Osteoblast (primary cell): Measurements from ENCODE around the gene PDZK1IP1. TPM values are rescaled to one million over a fixed set of nuclear protein-coding genes. Genes with fewer than 3 reads are reported as not detected.
A peak's percentile ranks its signal among the peaks of the same experiment; 100 is the strongest.

Source experiments
- DNase-seq: peaks from one replicate; pipeline ENCODE4 v3.0.0; 2011; ENCODE audit warnings: low spot score, mixed read lengths; ENCODE audit not compliant: insufficient read length; ENCODE audit errors: missing footprints
- H2AFZ ChIP-seq: 2 replicates; pipeline ENCODE4 v1.6.0; 2011; ENCODE audit warnings: mild to moderate bottlenecking, low read length
- H3K27ac ChIP-seq: 2 replicates; pipeline ENCODE4 v1.5.1; 2011; ENCODE audit warnings: mild to moderate bottlenecking, low read depth, low read length, moderate library complexity
- H3K27me3 ChIP-seq: 2 replicates; pipeline ENCODE4 v1.6.0; 2012; ENCODE audit warnings: mild to moderate bottlenecking, control low read depth, inconsistent platforms, low read length, moderate library complexity; ENCODE audit not compliant: insufficient read depth
- H3K36me3 ChIP-seq: 2 replicates; pipeline ENCODE4 v1.5.1; 2011; ENCODE audit warnings: mild to moderate bottlenecking, low read length, control low read depth, moderate library complexity; ENCODE audit not compliant: insufficient read depth
- H3K4me1 ChIP-seq: 2 replicates; pipeline ENCODE4 v1.5.1; 2011; ENCODE audit warnings: mild to moderate bottlenecking, low read length, control low read depth, moderate library complexity; ENCODE audit not compliant: insufficient read depth
- H3K4me2 ChIP-seq: 2 replicates; pipeline ENCODE4 v1.6.0; 2011; ENCODE audit warnings: mild to moderate bottlenecking, low read length; ENCODE audit not compliant: insufficient read depth
- H3K4me3 ChIP-seq: fragments of 200-600 bp; sonication (generic); 3 replicates; pipeline ENCODE4 v1.5.1; 2012; ENCODE audit warnings: mild to moderate bottlenecking, low read length, inconsistent platforms; ENCODE audit not compliant: insufficient read depth
- H3K79me2 ChIP-seq: 2 replicates; pipeline ENCODE4 v1.6.0; 2012; ENCODE audit warnings: mild to moderate bottlenecking, low read length, control low read depth, inconsistent platforms; ENCODE audit not compliant: insufficient read depth
- H3K9me3 ChIP-seq: 2 replicates; pipeline ENCODE4 v1.5.1; 2011; ENCODE audit warnings: low read depth, low read length, control low read depth
- H4K20me1 ChIP-seq: 2 replicates; pipeline ENCODE4 v1.6.0; 2012; ENCODE audit warnings: mild to moderate bottlenecking, low read length, control low read depth; ENCODE audit not compliant: insufficient read depth
- CTCF ChIP-seq: IDR thresholded peaks from 2 replicates; pipeline ENCODE4 v1.5.1; 2011; ENCODE audit warnings: mild to moderate bottlenecking, low read depth, low read length, moderate library complexity; ENCODE audit errors: extremely low read depth
- total RNA-seq: library from RNA; depleted of rRNA; stranded (reverse); fragments of >200 nt; gene quantifications from 2 replicates; pipeline ENCODE4 v1.2.3, GENCODE V29; 2012

Gene PDZK1IP1
- total RNA-seq, 1 donor: not detected

GRCh38 chr1:47182676-47183235 lies 7.1 kb downstream of the PDZK1IP1 start:
- no peak overlapping the region for H3K4me2 ChIP-seq
- H4K20me1 ChIP-seq: no peaks in the 10 kb centered on the region
- no peak overlapping the region for H2AFZ ChIP-seq
- H3K4me1 ChIP-seq: peaks cover 16% of the 10 kb centered on the region
- H3K27me3 ChIP-seq: no peaks in the 10 kb centered on the region
- DNase-seq: peak; percentile 75
- H3K4me3 ChIP-seq: no peak overlapping the region
- H3K79me2 ChIP-seq: no peaks in the 10 kb centered on the region
- TF ChIP-seq CTCF: no peak
- no peak overlapping the region for H3K27ac ChIP-seq
- H3K36me3 ChIP-seq: no peaks in the 10 kb centered on the region
- no peaks in the 10 kb centered on the region for H3K9me3 ChIP-seq

- H3K4me3 ChIP-seq: no peak overlapping the region
- H3K27me3 ChIP-seq: no peaks in the 10 kb centered on the region
- H3K4me1 ChIP-seq: peaks cover 16% of the 10 kb centered on the region
- H3K79me2 ChIP-seq: no peaks in the 10 kb centered on the region
- H3K4me2 ChIP-seq: no peak overlapping the region
- H3K9me3 ChIP-seq: no peaks in the 10 kb centered on the region
- DNase-seq: peak; percentile 69
- no peaks in the 10 kb centered on the region for H3K36me3 ChIP-seq
- no peak overlapping the region for H3K27ac ChIP-seq
- H2AFZ ChIP-seq: no peak overlapping the region
- no peak for TF ChIP-seq CTCF
- no peaks in the 10 kb centered on the region for H4K20me1 ChIP-seq
Measured at GRCh38 chr1:47181955-47182675, 7.7 kb downstream of the PDZK1IP1 start.

GRCh38 chr1:47181095-47181954 lies 8.5 kb downstream of the PDZK1IP1 start:
- Histone ChIP-seq H3K9me3 (no peaks in the 10 kb centered on the region), H3K27me3 (no peaks in the 10 kb centered on the region), H3K36me3 (no peaks in the 10 kb centered on the region), H3K4me2 (no peak overlapping the region), H3K79me2 (no peaks in the 10 kb centered on the region), H2AFZ (no peak overlapping the region), H3K4me3 (no peak overlapping the region), H3K27ac (no peak overlapping the region), H3K4me1 (peaks cover 16% of the 10 kb centered on the region), H4K20me1 (no peaks in the 10 kb centered on the region)
- no peak for TF ChIP-seq CTCF
- peak; percentile 77 for DNase-seq

- no peak for TF ChIP-seq CTCF
- no peaks in the 10 kb centered on the region for H3K27me3 ChIP-seq
- peak; percentile 71 for DNase-seq
Measured at GRCh38 chr1:47180603-47181094, 9.2 kb downstream of the PDZK1IP1 start.

More at GRCh38 chr1:47180603-47181094, 9.2 kb downstream of the PDZK1IP1 start:
- Histone ChIP-seq H3K4me1 (peaks cover 16% of the 10 kb centered on the region), H3K4me2 (no peak overlapping the region), H4K20me1 (no peaks in the 10 kb centered on the region), H3K9me3 (no peaks in the 10 kb centered on the region), H2AFZ (no peak overlapping the region), H3K79me2 (no peaks in the 10 kb centered on the region), H3K36me3 (no peaks in the 10 kb centered on the region), H3K4me3 (no peak overlapping the region), H3K27ac (no peak overlapping the region)
